Ammon's horn (tissue), 1 donor: ENCODE measurements around the gene RCC2.

ENCODE experiments used
- DNase-seq: peaks from one replicate; pipeline ENCODE4 v3.0.0-alpha.2; 2016; ENCODE audit warnings: low spot score

Gene RCC2

DNA sequence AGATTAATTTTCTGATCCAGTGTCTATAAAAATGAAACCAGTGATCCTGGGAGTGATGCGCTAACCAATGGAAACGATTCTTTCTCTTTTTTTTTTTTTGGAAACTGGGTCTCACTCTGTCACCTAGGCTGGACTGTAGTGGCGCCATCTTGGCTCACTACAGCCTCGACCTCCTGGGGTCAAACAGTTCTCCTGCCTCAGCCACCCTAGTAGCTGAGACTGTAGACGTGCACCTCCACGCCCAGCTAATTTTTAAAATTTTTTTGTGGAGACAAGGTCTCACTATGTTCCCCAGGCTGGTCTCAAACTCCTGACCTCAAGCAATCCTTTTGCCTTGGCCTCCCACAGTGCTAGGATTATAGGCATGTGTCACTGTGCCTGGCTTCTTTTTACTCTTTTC, 3.4 kb upstream of the RCC2 start:
- DNase-seq = no peak

DNA sequence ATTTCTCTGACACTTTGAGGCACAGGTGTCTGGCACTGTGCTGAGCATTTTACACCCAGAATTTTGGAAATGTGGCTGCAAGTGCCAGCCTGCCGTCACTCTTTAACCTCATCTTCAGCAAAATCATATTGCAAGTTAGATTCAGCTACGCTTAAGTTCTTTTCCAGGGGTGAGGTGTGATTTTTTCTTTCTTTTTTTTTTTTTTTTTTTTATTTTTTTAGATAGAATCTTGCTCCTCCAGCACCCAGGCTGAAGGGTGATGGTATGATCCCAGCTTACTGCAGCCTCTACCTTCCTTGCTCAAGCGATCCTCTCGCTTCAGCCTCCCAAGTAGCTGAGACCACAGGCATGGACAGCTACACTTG, 2.5 kb upstream of the RCC2 start:
- DNase-seq = no peak

DNA sequence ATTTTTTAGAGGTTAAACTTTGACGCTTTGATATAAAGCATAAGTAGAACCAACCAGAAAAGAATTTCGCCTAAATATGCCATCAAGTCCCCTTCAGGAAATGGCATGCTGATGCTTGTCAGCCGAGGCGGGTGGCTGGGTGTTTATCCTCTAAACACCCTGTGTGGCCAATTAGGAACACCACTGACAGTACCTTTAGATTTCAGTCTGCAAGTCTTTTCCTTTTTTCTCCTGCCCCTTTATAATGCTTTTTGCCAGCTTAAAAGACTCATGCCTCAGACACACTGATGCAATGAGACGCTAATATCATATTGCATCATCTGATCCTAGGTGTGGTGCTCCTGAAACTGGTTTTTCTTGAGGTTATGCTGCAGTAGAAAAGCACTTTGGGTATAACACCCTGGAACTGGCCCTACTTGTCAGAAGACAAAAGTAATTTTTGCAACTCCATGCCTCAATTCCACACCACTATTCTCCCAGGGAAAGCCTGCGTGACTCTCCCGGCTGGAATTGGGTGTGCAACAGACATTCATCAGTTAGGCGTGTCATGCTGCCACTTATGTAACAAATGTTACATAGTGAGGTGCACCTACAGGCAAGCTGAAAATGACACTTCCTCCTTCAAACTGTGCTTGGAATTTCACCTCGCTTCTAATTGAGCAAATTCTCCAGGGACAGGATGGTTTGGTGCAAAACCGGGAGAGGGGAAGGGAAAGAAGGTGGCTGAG, 2.0 kb upstream of the RCC2 start:
- no peak for DNase-seq

DNA sequence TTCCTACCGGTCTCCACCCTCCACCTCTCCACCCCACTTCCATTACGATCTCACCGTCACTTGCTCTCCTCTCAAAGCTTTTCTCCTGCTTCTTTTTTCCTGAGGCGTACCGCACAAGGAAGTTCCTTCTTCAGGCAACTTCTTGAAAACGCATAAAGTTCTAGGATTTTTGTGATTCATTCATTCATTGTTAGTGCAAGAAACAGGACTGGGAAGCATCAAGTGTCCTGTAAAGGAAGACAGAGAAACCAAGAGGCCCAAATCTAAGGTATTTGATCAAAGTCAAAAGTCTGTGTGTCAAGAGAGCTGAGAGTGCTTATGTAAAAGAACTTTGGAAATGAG, 1.3 kb upstream of the RCC2 start:
- DNase-seq = no peak

DNA sequence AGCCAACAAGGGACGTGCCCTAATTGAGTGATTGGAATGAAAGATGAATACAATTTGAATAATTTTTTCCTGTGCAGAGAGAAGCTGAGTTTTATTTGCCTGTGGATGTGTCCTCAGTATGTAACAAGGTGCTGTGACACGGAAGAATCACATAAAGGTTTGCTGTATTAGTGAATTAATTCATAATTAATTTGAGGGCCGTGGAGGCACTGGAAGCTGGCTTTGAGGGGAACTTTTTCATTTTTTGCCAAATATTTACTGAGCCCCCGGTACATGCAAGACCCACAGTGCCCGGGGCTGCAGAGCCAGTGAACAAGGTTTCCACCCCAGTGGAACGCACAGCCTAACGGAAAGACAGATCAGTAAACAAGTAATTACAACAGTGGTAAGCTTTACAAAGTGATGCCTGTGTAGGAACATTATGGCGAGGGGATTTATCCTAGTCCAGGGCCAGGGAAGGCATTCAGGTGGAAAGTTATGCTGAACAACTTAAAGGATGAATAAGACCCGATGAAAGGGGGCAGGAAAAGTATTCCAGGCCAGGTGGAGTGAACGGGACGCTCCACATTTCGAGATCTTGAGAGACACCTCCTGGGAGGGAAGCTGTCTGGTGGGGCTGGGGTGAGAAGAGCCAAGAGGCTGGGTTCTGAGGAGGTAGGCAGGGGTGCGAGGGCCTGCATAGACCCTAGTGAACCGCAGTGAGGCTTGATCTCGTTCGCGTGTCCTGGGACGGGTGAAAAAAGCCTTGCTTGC, 773 bp upstream of the RCC2 start:
- no peak for DNase-seq

DNA sequence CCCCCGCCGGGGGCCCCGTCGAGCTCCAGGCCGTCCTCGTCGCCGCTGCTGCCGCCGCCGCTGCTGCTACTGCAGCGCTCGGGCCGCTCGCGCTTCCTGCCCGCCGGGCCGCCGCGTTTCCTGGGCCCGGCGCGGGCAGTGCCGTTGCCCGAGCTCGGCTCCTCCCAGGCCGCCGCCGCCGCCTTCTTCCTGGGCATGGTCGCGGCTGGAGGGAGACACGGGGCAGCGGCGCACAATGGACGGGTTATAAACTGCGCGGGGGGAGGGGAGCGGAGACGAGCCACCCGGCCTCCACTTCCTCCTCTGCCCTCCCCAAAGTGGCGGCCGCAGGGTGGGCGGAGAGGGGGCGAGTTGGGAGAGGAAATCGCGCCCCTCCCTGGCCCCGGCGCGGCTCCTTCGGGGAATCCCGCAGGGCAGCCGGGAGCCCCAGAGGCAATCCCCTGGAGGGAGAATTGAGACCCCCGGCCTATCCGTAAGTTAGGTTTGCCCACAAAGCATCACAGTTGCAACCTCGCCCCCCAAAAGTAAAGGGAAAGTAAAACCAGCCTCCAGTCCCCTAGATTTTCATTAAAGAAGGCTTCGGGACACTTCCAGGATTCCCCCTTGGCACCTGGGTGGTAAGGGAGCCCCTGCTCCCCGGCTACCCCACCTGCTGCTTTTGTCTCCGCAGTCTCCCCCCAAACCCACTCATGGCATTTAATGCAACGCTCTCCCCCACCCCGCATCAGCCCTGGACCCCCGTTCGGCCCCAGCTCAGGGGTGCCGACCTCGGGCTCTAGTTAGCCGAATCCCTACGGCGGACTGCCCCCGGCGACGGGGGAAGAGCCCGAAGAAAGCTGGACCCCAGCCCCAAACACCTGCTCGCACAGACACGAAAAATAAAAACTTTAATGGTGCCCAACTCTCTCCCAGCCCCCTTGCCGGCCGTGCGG, 893 bp downstream of the RCC2 start:
- DNase-seq = peak; percentile 74

DNA sequence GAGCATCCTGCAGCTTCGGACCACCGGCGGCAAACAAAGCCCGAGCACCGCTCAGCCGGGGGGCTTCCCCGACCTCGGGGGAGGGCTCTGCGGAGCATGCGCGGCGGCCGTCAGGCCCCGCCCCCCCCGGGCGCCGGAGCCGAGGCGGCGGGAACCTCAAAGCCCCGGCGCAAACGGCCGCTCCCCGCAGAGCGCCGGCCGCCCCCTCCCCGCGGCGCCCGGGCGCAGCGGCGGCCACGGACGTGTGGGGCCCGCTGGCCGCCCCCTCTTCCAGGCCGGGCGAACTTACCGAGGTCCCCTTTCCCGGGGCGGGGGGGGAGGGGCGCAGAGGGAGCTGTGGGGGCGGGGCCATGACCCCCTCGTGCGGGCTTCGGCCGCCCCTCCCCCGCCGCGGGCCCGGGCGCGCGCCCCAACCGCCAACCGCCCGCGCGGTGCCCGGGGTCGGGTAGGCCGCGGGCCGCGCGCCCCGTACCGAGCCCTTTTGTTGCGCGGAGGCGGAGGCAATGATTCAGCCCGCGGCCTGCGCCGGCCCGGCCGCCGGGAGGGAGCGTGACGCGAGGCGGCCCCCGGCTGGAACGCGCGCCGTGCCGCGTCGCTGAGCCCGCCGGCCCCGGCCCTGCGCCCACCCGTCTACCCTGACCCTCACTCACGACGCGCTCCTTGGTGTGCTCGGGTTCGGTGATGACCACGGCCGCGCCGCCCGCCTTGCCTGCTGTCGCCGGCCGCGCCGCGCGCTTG, 1.7 kb downstream of the RCC2 start:
- no peak for DNase-seq

DNA sequence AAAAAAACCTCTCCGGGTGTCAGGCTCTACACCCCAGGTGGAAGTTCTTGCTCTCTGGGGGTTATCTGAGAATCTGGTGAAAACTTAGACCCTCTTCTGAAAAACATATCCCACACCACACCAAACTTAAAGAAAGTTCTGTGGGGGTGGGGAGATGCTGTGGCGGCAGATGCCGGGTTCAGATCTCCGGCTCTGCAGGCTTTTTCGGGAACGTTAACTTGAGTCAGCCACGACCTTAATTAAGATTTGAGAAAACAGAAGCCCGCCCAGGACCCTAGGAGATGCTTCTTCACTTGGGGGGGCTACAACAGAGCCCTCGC, 2.3 kb downstream of the RCC2 start:
- DNase-seq = no peak

DNA sequence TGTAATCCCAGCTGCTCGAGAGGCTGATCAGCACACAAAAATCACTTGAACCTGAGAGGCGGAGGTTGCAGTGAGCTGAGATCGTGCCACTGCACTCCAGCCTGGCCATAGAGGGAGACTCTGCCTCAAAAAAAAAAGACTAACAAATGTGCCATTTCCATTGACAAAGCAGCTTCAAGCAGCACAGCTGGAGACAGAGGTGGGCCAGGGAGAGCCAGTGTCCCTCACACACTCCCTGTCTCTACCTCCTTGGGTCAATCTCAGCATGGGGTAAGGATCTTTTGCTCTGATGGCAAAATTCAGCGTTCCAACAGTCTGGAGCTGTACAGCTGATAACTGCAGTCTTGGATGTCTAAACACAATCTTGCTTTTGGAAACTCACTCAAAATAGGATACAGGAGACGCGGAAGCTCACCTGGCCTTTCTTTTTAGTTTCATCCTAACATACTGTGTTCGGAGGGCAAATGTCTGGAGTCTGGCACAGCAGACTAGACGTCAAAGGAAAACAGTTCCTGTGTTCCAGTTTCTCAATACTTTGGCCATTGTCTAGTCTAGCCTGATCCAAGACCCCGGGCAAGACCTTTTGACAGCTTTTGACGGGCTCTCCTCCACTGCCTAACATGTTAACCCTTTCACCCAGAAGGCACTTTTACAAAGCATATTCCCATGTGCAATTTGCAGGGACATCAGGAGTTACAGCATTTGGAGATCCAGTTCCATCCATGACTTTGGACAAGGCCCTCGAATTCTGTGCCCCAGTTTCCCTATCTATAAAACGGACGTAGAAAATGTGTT, 2.9 kb downstream of the RCC2 start:
- no peak for DNase-seq

DNA sequence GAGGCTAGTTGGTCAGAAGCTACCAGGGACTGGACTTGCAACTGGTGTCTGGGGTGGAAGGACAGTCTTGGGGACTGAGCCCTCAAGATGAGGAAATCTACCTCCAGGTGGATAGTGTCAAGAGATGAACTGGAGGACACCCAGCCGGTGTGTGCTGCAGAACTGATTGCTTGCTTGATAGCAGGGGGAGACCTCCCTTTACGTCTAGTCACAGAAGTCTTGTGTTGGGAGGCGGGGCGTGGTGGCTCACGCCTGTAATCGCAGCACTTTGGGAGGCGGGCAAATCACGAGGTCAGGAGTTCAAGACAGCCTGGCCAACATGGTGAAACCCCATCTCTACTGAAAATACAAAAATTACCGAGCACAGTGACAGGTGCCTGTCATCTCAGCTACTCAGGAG, 4.9 kb downstream of the RCC2 start:
- no peak for DNase-seq

DNA sequence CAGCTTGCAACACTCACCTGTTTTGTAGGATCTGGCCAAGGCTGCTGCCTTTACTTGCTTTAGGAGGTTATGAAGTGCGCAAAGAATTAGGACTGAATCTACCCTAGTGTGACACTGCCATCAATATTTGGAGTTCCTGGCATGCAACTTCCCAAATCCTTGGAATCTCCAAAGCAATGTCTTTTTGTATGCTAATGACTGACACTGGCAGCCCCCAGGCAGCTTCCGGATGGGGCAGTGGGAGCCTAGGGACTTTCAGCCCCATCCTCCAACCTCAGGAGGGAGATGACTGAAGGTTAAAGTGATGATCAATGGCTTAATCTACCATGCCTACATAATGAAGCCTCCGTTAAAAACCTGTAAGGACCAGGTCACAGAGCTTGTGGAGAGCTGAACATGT, 5.5 kb downstream of the RCC2 start:
- DNase-seq = no peak

DNA sequence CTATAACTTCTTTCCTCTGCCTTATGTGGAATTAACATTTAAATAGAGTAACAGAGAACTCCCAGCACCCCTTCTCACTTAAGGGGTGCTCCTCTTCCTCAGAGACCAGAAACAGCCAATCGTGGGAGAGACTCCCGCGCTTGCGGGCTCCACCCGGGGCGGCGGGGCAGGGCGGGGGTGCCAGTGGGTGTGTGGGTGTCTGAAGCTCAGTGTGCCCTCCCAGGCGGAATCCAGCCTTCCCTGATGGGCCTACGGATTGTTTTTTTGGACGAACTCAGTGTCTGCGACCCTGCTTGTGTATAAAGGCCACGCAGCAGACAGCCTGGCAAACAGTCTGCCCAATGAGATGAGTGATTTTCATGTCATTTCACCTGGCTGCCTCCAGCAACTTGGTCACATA, 6.2 kb downstream of the RCC2 start:
- no peak for DNase-seq

DNA sequence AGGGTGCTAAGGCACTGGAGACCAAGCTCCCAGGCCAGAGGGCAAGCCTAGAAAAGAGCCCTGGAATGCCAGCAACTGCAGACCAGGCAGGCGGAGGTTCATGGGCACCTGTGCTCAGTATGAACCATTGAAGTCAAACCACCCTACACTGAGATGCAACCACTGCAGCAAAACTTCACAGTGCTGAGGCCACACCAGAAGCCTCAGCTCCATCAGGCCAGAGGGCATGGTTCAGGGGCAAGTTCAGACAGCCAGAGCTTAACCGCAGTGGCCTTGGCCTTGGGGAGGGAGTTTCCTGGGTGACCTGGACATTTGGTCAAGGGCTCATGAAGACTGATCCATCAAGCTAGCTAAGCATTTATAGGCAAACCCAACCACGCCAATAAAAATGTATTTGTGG, 7.1 kb downstream of the RCC2 start:
- no peak for DNase-seq

DNA sequence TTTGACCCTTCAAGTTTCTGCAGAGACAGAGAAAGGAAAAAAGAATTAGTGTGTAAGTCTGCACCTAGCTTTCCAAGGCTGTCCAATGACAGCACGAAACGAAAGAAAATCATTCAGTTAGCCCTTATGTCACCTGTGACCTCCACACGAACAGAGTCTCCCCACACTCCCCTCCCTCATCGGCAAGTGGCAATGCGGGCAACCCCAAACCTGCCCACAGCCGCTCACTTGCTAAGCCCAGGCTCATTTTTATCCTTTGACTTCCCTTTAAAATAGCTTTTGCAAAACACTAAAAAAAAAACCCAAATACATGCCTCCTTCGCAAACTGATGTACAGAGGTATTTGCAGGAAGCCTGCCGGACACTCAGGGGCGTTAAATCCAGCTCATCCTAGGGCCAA, 10.3 kb downstream of the RCC2 start:
- no peak for DNase-seq

DNA sequence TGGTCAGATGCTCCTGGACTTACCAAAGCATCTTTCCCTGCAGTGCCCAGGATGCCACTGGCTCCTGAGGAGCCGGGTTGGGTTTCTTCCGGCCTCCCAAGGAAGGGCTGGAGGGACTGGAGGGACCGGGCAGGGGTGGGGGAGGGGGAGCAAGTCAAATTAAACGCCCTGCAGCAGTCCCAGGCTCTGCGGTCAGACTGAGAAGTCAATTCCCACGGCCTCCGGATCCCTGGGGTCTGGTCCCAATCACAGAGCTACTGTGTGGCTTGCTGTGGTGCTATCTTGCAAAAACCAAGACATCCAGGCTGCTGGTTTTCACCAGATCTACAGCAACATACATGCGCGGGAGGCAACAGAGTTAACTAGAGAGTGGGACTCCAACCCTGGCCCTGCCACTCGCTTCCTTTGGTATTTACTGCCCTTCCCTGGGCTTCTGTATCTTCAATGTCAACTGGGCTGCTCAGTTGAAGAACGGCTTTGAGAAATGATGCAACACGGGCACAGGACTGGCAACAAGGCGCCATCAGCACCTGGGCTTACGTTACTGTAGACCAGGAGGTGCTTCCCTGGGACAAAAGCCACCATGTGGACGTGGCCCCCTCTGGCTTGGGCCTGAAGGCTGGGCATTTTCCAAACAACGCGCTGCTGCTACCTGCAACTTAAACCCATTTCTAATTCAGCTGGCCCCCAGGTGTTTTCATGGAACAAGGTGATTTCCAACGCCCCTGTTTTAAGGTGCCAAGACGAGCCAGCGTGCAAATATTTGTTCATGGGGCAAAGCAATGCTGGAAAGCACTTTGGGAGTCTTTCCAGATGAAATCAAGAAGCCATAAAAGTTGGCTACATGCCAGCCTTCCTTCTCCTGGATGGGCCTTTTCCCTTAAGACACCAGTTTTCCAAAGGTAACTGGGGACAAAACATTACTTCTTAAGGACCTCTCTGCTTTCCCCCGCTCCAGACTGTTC, 11.5 kb downstream of the RCC2 start:
- no peak for DNase-seq

DNA sequence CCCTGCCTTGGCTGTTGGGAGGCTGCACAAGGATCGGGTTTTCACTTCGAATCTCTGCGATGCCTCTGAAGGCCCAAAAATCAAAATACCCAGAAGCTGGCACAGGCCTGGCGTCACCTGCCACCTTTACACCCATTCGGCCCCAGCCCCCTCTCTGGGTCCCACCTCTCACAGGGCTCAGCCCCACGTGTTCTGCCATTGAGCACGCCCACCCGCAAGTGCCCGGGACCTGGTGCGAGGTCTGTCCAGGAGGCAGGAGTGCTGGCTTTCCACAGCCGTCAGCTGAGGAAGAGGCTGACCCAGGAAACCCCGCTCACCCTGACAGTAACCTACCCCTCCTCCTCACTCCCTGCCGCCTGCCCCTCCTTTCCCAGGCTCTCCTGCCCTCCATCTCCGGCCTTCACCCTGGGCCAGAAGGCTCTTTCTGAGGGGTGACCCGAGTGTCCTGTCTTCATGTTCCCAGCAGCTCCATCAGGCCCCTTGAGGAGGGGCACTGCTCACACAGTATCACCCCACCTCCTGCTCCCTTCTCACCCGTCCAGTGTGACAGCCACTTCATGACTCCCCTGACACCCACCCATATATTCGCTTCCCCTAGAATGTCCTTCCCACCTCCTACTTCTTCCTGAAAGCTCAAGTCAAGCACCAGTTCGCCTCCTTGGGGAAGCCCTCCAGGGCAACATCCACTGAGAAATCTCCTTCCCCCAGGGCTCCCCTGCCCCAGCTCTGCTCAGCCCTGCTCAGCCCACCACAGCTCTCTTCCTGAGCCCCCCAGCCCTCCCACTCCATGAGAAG, 13.5 kb downstream of the RCC2 start:
- no peak for DNase-seq

DNA sequence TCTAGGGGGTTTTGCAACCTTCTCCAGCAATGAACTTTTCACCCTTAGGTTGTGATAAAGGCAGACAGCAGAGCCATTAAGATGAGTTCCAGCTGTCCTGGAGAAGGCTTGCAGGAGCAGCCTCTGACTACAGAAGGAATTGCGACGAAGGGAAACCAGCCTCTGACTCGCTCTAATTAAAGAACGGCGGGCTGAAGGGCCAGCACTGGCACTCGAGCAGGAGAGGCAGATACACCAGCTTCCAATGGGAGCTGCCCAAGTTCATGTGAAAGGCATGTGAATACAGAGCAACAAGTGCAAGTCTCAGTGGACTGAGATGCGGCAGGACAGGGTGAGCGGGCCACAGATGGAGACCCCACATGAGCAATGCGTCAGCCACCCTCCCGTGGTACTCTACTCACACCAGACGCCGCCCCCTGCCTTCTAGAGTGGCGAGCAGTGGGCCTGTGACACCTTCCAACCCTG, 15.7 kb downstream of the RCC2 start:
- no peak for DNase-seq

DNA sequence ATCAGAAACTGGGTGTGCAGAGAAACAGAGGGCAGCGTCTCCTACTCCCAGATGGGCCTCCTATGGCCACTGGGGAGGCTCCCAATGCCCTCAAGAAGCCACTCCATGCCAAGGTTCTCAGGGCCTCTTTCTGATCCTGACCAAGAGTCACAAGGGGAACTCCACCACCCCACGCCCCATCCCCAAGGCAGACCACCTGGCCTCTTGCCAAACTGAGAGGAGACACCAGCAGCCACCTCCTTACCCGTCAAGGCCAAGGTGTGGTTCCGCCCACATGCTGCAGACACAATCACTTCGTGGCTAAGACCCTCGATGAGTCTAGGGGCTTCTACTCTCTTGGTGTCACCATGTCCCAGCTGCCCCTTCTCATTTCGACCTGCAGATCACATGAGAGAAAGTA, 17.0 kb downstream of the RCC2 start:
- no peak for DNase-seq

DNA sequence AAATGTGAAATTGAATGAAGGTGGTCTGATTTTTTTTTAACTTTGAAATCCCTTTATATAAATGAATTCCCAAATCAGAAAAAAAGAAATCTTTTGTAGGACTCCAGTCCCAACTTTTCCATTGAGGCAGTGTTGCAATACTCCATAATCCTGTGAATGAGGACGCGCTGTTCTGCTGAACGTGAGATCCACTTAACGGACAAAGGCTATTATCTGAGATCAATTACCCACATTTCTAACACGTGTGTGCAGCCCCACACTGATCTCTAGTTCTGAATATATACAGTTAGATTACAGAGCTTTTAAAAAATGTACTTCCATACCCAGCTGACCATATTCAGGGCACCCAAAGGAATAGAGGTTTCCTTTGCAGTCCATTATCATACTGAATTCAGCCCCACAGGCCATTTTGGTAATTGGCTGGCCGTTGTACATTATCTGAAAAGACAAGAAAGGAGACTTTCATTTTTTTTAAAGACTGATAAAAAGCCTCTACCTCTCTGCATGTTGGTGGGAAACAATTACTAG, 19.0 kb downstream of the RCC2 start:
- no peak for DNase-seq
